Colonic mucosa (tissue), 4 donors: ENCODE measurements around the gene PADI1. TPM values are rescaled to one million over a fixed set of nuclear protein-coding genes. Genes with fewer than 3 reads are reported as not detected.

Source experiments
- DNase-seq: peaks from one replicate; pipeline ENCODE4 v3.0.0-alpha.2; 2020
- H3K27ac ChIP-seq: fragments of 200-600 bp; one replicate; pipeline ENCODE4 v1.8.0; 2021
- H3K27me3 ChIP-seq: fragments of 200-600 bp; one replicate; pipeline ENCODE4 v1.8.0; 2021
- H3K36me3 ChIP-seq: fragments of 200-600 bp; one replicate; pipeline ENCODE4 v1.8.0; 2021
- H3K4me1 ChIP-seq: fragments of 200-600 bp; one replicate; pipeline ENCODE4 v1.8.0; 2021; ENCODE audit warnings: mild to moderate bottlenecking
- H3K4me3 ChIP-seq: fragments of 200-600 bp; one replicate; pipeline ENCODE4 v1.8.0; 2021
- H3K9ac ChIP-seq, 2 donors: one replicate each; pipeline ENCODE4 v1.7.0; 2013; ENCODE audit warnings: control low read depth in 2 of 2, low read depth in 2 of 2, low read length in 2 of 2
- H3K9me3 ChIP-seq: fragments of 200-600 bp; one replicate; pipeline ENCODE4 v1.8.0; 2021
- intact Hi-C: fragments of 100-400 bp; cut with DNase I; formaldehyde crosslinking; loops from one replicate; pipeline ENCODE4 v1.14.1; 2022
- total RNA-seq, 2 donors: library from RNA; stranded (reverse); fragmentation: NEBNext Ultra II Directional in 1 of 2; extraction: Animal tissue kit (Norgen Biotek cat#: 25700) in 1 of 2; gene quantifications; one replicate each; pipeline ENCODE4 v1.2.1, GENCODE V29; 2021
- TF ChIP-seq, protein P1 (sequence below): fragments of 200-600 bp; IDR thresholded peaks from one replicate; pipeline ENCODE4 v1.8.0; 2022; ENCODE audit warnings: antibody characterized with exemption, mild to moderate bottlenecking
- donor health status: healthy.
- donor health status: DM: no; HTN: no; CAD: no.
- donor health status: DM: no; HTN: no; CAD: no.

PADI1 gene
- total RNA-seq, 2 donors from 2014 or later: 0.47 to 0.50 TPM

DNA sequence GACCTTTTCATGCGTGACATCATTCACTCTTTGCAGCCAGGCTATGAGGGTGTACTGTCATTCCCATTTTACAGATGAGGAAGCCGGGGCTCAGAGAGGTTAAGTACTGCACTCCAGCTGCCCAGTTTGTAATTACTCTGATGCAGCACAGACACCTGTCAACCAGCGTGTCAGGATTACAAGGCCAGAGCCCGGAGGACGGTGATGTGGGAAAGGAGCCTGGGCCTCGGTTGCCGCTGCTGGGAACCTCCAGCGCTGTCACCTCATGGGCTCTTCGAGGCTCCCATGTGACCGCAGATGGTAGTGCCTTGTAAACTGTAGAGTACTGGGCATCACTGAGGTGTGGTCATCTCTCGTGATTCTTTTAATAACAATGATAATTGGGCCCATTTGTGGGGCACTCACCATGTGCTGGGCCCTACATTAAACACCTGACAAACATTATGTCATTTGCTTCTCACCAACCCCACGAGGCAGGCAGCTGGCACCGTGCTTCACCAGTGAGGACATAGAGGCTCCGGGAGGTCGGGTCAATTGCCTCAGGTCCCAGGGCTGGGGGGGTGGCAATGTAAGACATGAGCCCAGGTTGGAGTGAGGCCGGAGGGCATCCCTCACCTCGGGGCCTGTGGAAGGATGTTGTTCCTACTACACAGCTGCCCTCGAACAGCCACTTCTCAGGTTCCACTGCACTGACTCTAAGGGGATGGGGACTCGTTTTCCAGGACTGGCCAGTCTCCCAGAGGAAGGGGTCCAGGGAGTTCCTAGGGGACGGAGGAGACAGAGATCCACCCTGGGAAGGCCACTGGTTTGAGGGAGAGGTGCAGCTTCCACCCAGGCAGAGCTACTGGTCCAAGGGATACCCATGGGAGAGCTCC lies 42.8 kb upstream of the PADI1 start:
- Histone ChIP-seq H3K9ac (no peak overlapping the region), H3K4me3 (no peak overlapping the region), H3K27ac (no peak overlapping the region), H3K27me3 (no peaks in the 10 kb centered on the region), H3K4me1 (no peaks in the 10 kb centered on the region), H3K36me3 (no peaks in the 10 kb centered on the region), H3K9me3 (no peaks in the 10 kb centered on the region)
- TF ChIP-seq, protein P1, sequence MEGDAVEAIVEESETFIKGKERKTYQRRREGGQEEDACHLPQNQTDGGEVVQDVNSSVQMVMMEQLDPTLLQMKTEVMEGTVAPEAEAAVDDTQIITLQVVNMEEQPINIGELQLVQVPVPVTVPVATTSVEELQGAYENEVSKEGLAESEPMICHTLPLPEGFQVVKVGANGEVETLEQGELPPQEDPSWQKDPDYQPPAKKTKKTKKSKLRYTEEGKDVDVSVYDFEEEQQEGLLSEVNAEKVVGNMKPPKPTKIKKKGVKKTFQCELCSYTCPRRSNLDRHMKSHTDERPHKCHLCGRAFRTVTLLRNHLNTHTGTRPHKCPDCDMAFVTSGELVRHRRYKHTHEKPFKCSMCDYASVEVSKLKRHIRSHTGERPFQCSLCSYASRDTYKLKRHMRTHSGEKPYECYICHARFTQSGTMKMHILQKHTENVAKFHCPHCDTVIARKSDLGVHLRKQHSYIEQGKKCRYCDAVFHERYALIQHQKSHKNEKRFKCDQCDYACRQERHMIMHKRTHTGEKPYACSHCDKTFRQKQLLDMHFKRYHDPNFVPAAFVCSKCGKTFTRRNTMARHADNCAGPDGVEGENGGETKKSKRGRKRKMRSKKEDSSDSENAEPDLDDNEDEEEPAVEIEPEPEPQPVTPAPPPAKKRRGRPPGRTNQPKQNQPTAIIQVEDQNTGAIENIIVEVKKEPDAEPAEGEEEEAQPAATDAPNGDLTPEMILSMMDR: no peak
- intact Hi-C loops: no loop called here
- DNase-seq: no peak

DNA sequence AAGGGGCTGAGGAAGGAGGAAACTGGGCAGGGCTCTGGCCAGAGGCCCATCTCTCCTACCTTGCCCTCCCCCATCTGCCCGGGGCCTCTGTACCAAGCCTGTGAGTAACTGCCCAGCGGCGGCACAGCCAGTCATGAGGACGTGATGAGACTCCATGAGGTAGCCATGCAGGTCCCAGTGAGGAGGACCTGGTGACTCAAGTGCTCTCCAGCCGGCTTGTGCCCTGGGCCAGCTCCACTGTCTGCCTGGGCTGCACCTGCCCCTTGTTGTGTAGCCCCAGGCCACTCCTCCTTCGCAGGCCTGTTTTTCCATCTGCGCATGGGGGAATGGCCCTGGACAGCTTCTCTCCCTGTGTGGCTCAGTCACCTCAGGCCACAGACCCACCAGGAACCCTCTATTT lies 42.0 kb upstream of the PADI1 start:
- H3K27ac ChIP-seq: no peak overlapping the region
- no peak overlapping the region for H3K9ac ChIP-seq
- TF ChIP-seq, protein P1: no peak
- intact Hi-C loops: no loop called here
- no peaks in the 10 kb centered on the region for H3K27me3 ChIP-seq
- no peak overlapping the region for H3K4me3 ChIP-seq
- H3K9me3 ChIP-seq: no peaks in the 10 kb centered on the region
- no peaks in the 10 kb centered on the region for H3K4me1 ChIP-seq
- no peaks in the 10 kb centered on the region for H3K36me3 ChIP-seq
- no peak for DNase-seq

DNA sequence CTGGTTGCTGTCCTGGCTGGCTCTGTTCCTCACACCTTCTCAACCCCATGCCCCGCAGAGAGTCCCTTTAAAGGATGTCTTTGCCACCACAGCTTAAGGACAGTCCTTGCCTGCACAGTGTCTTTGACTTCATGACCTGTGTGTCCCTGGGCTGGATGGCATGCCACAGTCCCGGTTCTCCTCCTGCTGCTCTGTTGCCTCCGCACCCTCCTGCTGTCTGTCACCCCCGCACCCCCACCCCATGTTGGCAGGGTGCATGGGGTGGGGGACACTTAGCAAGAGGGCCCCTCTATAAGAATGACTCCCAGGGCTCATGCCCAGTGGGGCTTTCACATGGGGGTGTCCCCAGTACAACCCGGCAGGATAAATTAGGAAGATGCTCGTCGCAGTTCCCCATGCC lies 41.6 kb upstream of the PADI1 start:
- no peak overlapping the region for H3K27ac ChIP-seq
- H3K9me3 ChIP-seq: no peaks in the 10 kb centered on the region
- TF ChIP-seq, protein P1: no peak
- no peaks in the 10 kb centered on the region for H3K36me3 ChIP-seq
- intact Hi-C loops: no loop called here
- H3K9ac ChIP-seq: no peak overlapping the region
- no peak overlapping the region for H3K4me3 ChIP-seq
- no peaks in the 10 kb centered on the region for H3K4me1 ChIP-seq
- no peaks in the 10 kb centered on the region for H3K27me3 ChIP-seq
- DNase-seq: no peak

DNA sequence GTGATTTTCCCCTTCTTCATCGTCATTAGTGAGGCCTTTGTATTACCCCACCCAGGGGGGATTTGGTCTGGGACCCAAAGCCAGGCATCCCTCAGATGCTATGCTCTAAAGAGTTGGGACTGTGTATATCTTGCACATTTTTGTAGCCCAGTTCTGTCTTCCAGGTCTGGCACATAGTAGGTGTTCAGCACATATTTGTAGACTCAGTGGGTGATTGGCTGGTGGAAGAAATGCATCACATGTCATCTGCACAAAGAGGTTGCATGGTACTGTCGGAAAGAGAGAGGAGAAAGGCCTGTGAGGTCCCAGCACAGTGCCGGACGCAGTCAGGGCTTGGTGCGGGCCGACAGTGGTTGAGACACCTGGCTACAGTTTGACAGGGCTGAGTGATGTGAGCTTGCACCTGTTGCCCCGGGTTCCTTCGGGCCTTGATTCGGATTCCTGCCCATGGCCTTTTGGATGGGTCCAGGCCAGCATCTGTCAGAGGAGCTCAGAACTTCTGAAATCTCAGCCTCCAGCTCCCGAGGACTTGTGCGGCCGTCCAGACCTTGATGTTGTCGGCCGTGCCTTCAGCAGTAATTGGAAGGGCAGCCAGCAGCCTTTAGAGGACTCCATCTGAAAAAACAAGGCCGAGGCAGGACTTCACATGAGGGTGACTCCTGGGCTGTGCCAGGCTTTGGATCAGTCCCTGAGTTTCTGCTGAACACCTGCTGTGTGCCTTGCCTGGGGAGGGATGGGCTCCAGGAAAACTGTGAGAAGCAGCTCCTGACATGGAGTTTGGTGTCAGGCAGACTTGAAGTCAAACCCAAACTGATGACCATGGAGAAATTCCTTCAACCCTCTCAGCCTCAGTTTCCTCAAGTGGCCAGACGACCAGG lies 40.9 kb upstream of the PADI1 start:
- no peaks in the 10 kb centered on the region for H3K36me3 ChIP-seq
- no peak overlapping the region for H3K4me3 ChIP-seq
- no peak for DNase-seq
- no peak overlapping the region for H3K27ac ChIP-seq
- TF ChIP-seq, protein P1: no peak
- no peak overlapping the region for H3K9ac ChIP-seq
- intact Hi-C loops: no loop called here
- H3K4me1 ChIP-seq: no peaks in the 10 kb centered on the region
- H3K27me3 ChIP-seq: no peaks in the 10 kb centered on the region
- no peaks in the 10 kb centered on the region for H3K9me3 ChIP-seq

DNA sequence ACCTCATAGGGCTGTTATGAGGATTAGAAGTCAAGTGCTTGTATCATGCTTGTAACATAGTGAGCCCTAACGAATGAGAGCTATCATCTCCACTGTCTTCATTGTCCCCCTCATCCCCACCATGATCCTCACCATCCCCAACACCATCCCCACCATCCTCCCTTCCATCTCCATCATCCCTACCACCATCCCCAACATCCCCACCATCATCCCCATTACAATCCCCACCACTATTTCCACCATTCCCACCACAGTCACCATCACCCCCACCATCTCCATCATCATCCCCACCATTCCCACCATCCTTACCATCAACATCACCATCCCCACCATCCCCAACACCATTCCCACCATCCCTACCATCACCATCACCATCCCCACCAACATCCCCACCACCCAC lies 39.1 kb upstream of the PADI1 start:
- TF ChIP-seq, protein P1: no peak

More for the DNA sequence above, 39.1 kb upstream of the PADI1 start:
- H3K9me3 ChIP-seq: no peaks in the 10 kb centered on the region
- no peaks in the 10 kb centered on the region for H3K4me1 ChIP-seq
- no peak overlapping the region for H3K9ac ChIP-seq
- no peaks in the 10 kb centered on the region for H3K36me3 ChIP-seq
- no peak overlapping the region for H3K4me3 ChIP-seq
- H3K27me3 ChIP-seq: no peaks in the 10 kb centered on the region
- no peak for DNase-seq
- H3K27ac ChIP-seq: no peak overlapping the region
- intact Hi-C loops: no loop called here
